HEK293 (cell line): ENCODE measurements around the gene LYZL2.

Experiments
- CTCF ChIA-PET: fragments of 350-600 bp; formaldehyde crosslinking; extraction: SDS; loops from one replicate; lab custom pipeline; 2021; ENCODE audit warnings: antibody characterized with exemption; lab: Yijun Ruan, JAX
- POLR2A ChIA-PET: fragments of 300-600 bp; formaldehyde crosslinking; extraction: SDS; loops from one replicate; lab custom pipeline; 2020; ENCODE audit warnings: antibody characterized with exemption, inconsistent platforms; lab: Yijun Ruan, JAX
- H3K27ac ChIP-seq: fragments of 200-500 bp; sonication (Bioruptor generic); 2 replicates; pipeline ENCODE4 v1.5.1; 2014; ENCODE audit warnings: low read depth, low read length, control low read depth, inconsistent platforms; ENCODE audit errors: extremely low read depth
- H3K36me3 ChIP-seq, 2 experiments: fragments of 200-500 bp in 1 of 2; sonication (Bioruptor generic) in 1 of 2; 1 replicate in 1 of 2; 2 replicates in 1 of 2; pipeline ENCODE4 v1.5.1; 2014 to 2017; ENCODE audit warnings: inconsistent platforms in 2 of 2, low read length in 2 of 2; ENCODE audit not compliant: control insufficient read depth in 2 of 2, insufficient read depth in 1 of 2
- H3K4me1 ChIP-seq: fragments of 200-500 bp; sonication (Bioruptor generic); 2 replicates; pipeline ENCODE4 v1.5.1; 2014; ENCODE audit warnings: mild to moderate bottlenecking, low read length, inconsistent platforms; ENCODE audit not compliant: control insufficient read depth, insufficient read depth
- H3K4me3 ChIP-seq: 2 replicates; pipeline ENCODE4 v1.5.1; 2011; ENCODE audit warnings: low read depth, mild to moderate bottlenecking, control low read depth, low read length, moderate library complexity
- H3K9me3 ChIP-seq: fragments of 200-500 bp; sonication (Bioruptor generic); 2 replicates; pipeline ENCODE4 v1.5.1; 2014; ENCODE audit warnings: low read depth, low read length, inconsistent platforms; ENCODE audit not compliant: control insufficient read depth, insufficient read depth
- GFI1B ChIP-seq: fragments of 450-650 bp; formaldehyde crosslinking; IDR thresholded peaks from 2 replicates; pipeline ENCODE4 v1.5.1; 2016; ENCODE audit warnings: missing biosample characterization, missing genetic modification characterization
- KLF8 ChIP-seq: fragments of 450-650 bp; formaldehyde crosslinking; IDR thresholded peaks from 2 replicates; pipeline ENCODE4 v1.5.1; 2016; ENCODE audit warnings: missing biosample characterization, missing genetic modification characterization
- OVOL3 ChIP-seq: fragments of 450-650 bp; formaldehyde crosslinking; IDR thresholded peaks from 2 replicates; pipeline ENCODE4 v1.5.1; 2016; ENCODE audit warnings: missing biosample characterization, missing genetic modification characterization
- REPIN1 ChIP-seq: fragments of 450-650 bp; formaldehyde crosslinking; IDR thresholded peaks from 2 replicates; pipeline ENCODE4 v1.5.1; 2017; ENCODE audit warnings: missing biosample characterization, missing genetic modification characterization, low read depth
- ZBTB48 ChIP-seq: fragments of 450-650 bp; formaldehyde crosslinking; IDR thresholded peaks from 2 replicates; pipeline ENCODE4 v1.5.1; 2016; ENCODE audit warnings: missing biosample characterization, missing genetic modification characterization
- ZFP37 ChIP-seq: fragments of 450-650 bp; formaldehyde crosslinking; IDR thresholded peaks from 2 replicates; pipeline ENCODE4 v1.5.1; 2016; ENCODE audit warnings: missing biosample characterization, missing genetic modification characterization
- ZNF341 ChIP-seq: fragments of 450-650 bp; formaldehyde crosslinking; IDR thresholded peaks from 2 replicates; pipeline ENCODE4; 2016; ENCODE audit warnings: low read depth, missing biosample characterization, missing genetic modification characterization
- ZNF394 ChIP-seq: fragments of 450-650 bp; formaldehyde crosslinking; IDR thresholded peaks from 2 replicates; pipeline ENCODE4 v1.5.1; 2016; ENCODE audit warnings: missing biosample characterization, missing genetic modification characterization, mild to moderate bottlenecking, moderate library complexity, borderline replicate concordance
- ZNF404 ChIP-seq: fragments of 450-650 bp; formaldehyde crosslinking; IDR thresholded peaks from 2 replicates; pipeline ENCODE4 v1.5.1; 2017; ENCODE audit warnings: missing biosample characterization, missing genetic modification characterization
- ZNF426 ChIP-seq: fragments of 450-650 bp; formaldehyde crosslinking; IDR thresholded peaks from 2 replicates; pipeline ENCODE4 v1.5.1; 2017; ENCODE audit warnings: missing biosample characterization, missing genetic modification characterization, mild to moderate bottlenecking, inconsistent platforms, moderate library complexity
- ZNF558 ChIP-seq: fragments of 450-650 bp; formaldehyde crosslinking; IDR thresholded peaks from 2 replicates; pipeline ENCODE4 v1.5.1; 2016; ENCODE audit warnings: missing biosample characterization, missing genetic modification characterization
- ZNF561 ChIP-seq: fragments of 450-650 bp; IDR thresholded peaks from 2 replicates; pipeline ENCODE4 v1.5.1; 2018; ENCODE audit warnings: missing biosample characterization, missing genetic modification characterization, borderline replicate concordance
- ZNF571 ChIP-seq: fragments of 450-650 bp; formaldehyde crosslinking; IDR thresholded peaks from 2 replicates; pipeline ENCODE4 v1.5.0; 2017; ENCODE audit warnings: missing biosample characterization, missing genetic modification characterization
- TF ChIP-seq, protein P1 (sequence below): fragments of 450-650 bp; formaldehyde crosslinking; IDR thresholded peaks from 2 replicates; pipeline ENCODE4 v1.5.1; 2017; ENCODE audit warnings: missing biosample characterization, missing genetic modification characterization
- TF ChIP-seq, protein P2 (sequence below): fragments of 450-650 bp; formaldehyde crosslinking; IDR thresholded peaks from 2 replicates; pipeline ENCODE4 v1.5.0; 2017; ENCODE audit warnings: missing biosample characterization, missing genetic modification characterization, borderline replicate concordance
- TF ChIP-seq, protein P3 (sequence below): fragments of 450-650 bp; formaldehyde crosslinking; IDR thresholded peaks from 2 replicates; pipeline ENCODE4 v1.5.1; 2016; ENCODE audit warnings: missing biosample characterization, missing genetic modification characterization
- TF ChIP-seq, protein P4 (sequence below): fragments of 450-650 bp; formaldehyde crosslinking; IDR thresholded peaks from 2 replicates; pipeline ENCODE4 v1.5.1; 2016; ENCODE audit warnings: missing biosample characterization, missing genetic modification characterization
- TF ChIP-seq, protein P5 (sequence below): fragments of 450-650 bp; formaldehyde crosslinking; IDR thresholded peaks from 2 replicates; pipeline ENCODE4 v1.5.1; 2016; ENCODE audit warnings: missing biosample characterization, missing genetic modification characterization

The LYZL2 gene

DNA sequence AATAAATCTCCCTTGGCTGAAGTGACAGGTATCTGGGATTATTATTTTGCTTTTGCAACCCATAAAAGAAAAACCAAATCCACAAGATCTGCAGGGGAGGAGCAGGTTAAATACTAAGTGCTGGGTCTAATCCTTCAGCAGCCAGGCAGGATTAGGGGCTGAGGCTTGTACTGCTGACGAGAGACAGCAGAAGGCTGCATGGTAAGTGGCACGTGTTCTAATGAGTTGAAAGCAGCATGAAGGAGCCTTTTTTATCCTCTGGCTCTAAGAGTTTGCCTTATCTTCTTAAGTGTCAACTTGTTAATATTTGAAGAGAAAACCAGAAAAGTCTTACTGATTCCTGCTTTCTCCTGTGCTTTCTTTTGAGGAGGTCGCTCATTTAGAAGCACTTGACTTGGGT is 50.0 kb downstream of the LYZL2 start:
- no peak overlapping the region for H3K4me3 ChIP-seq
- TF ChIP-seq ZBTB48 (tag by site-specific recombination) (no peak), ZNF561 (tag by site-specific recombination) (no peak), GFI1B (tag by site-specific recombination) (no peak), ZFP37 (no peak), KLF8 (tag by site-specific recombination) (no peak), OVOL3 (tag by site-specific recombination) (no peak), ZNF558 (tag by site-specific recombination) (no peak), ZNF404 (tag by site-specific recombination) (no peak), ZNF426 (tag by site-specific recombination) (no peak), ZNF341 (tag by site-specific recombination) (no peak), ZNF394 (tag by site-specific recombination) (no peak), ZNF571 (tag by site-specific recombination) (no peak), REPIN1 (tag by site-specific recombination) (no peak)
- TF ChIP-seq, protein P1, sequence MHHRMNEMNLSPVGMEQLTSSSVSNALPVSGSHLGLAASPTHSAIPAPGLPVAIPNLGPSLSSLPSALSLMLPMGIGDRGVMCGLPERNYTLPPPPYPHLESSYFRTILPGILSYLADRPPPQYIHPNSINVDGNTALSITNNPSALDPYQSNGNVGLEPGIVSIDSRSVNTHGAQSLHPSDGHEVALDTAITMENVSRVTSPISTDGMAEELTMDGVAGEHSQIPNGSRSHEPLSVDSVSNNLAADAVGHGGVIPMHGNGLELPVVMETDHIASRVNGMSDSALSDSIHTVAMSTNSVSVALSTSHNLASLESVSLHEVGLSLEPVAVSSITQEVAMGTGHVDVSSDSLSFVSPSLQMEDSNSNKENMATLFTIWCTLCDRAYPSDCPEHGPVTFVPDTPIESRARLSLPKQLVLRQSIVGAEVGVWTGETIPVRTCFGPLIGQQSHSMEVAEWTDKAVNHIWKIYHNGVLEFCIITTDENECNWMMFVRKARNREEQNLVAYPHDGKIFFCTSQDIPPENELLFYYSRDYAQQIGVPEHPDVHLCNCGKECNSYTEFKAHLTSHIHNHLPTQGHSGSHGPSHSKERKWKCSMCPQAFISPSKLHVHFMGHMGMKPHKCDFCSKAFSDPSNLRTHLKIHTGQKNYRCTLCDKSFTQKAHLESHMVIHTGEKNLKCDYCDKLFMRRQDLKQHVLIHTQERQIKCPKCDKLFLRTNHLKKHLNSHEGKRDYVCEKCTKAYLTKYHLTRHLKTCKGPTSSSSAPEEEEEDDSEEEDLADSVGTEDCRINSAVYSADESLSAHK (tag by site-specific recombination) = no peak
- TF ChIP-seq, protein P2, sequence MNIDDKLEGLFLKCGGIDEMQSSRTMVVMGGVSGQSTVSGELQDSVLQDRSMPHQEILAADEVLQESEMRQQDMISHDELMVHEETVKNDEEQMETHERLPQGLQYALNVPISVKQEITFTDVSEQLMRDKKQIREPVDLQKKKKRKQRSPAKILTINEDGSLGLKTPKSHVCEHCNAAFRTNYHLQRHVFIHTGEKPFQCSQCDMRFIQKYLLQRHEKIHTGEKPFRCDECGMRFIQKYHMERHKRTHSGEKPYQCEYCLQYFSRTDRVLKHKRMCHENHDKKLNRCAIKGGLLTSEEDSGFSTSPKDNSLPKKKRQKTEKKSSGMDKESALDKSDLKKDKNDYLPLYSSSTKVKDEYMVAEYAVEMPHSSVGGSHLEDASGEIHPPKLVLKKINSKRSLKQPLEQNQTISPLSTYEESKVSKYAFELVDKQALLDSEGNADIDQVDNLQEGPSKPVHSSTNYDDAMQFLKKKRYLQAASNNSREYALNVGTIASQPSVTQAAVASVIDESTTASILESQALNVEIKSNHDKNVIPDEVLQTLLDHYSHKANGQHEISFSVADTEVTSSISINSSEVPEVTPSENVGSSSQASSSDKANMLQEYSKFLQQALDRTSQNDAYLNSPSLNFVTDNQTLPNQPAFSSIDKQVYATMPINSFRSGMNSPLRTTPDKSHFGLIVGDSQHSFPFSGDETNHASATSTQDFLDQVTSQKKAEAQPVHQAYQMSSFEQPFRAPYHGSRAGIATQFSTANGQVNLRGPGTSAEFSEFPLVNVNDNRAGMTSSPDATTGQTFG (tag by site-specific recombination) = no peak
- TF ChIP-seq, protein P3, sequence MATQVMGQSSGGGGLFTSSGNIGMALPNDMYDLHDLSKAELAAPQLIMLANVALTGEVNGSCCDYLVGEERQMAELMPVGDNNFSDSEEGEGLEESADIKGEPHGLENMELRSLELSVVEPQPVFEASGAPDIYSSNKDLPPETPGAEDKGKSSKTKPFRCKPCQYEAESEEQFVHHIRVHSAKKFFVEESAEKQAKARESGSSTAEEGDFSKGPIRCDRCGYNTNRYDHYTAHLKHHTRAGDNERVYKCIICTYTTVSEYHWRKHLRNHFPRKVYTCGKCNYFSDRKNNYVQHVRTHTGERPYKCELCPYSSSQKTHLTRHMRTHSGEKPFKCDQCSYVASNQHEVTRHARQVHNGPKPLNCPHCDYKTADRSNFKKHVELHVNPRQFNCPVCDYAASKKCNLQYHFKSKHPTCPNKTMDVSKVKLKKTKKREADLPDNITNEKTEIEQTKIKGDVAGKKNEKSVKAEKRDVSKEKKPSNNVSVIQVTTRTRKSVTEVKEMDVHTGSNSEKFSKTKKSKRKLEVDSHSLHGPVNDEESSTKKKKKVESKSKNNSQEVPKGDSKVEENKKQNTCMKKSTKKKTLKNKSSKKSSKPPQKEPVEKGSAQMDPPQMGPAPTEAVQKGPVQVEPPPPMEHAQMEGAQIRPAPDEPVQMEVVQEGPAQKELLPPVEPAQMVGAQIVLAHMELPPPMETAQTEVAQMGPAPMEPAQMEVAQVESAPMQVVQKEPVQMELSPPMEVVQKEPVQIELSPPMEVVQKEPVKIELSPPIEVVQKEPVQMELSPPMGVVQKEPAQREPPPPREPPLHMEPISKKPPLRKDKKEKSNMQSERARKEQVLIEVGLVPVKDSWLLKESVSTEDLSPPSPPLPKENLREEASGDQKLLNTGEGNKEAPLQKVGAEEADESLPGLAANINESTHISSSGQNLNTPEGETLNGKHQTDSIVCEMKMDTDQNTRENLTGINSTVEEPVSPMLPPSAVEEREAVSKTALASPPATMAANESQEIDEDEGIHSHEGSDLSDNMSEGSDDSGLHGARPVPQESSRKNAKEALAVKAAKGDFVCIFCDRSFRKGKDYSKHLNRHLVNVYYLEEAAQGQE (tag by site-specific recombination) = no peak
- TF ChIP-seq, protein P4, sequence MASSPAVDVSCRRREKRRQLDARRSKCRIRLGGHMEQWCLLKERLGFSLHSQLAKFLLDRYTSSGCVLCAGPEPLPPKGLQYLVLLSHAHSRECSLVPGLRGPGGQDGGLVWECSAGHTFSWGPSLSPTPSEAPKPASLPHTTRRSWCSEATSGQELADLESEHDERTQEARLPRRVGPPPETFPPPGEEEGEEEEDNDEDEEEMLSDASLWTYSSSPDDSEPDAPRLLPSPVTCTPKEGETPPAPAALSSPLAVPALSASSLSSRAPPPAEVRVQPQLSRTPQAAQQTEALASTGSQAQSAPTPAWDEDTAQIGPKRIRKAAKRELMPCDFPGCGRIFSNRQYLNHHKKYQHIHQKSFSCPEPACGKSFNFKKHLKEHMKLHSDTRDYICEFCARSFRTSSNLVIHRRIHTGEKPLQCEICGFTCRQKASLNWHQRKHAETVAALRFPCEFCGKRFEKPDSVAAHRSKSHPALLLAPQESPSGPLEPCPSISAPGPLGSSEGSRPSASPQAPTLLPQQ (tag by site-specific recombination) = no peak
- TF ChIP-seq, protein P5, sequence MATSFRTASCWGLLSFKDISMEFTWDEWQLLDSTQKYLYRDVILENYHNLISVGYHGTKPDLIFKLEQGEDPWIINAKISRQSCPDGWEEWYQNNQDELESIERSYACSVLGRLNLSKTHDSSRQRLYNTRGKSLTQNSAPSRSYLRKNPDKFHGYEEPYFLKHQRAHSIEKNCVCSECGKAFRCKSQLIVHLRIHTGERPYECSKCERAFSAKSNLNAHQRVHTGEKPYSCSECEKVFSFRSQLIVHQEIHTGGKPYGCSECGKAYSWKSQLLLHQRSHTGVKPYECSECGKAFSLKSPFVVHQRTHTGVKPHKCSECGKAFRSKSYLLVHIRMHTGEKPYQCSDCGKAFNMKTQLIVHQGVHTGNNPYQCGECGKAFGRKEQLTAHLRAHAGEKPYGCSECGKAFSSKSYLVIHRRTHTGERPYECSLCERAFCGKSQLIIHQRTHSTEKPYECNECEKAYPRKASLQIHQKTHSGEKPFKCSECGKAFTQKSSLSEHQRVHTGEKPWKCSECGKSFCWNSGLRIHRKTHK (tag by site-specific recombination) = no peak
- H3K36me3 ChIP-seq = no peaks in the 10 kb centered on the region
- H3K4me1 ChIP-seq = no peaks in the 10 kb centered on the region
- H3K27ac ChIP-seq = no peak overlapping the region
- no peaks in the 10 kb centered on the region for H3K9me3 ChIP-seq
- ChIA-PET CTCF (interaction anchor here (0.5 to 4.1 kb wide), 3 partner anchors 12 to 137 kb away, joined by 3 to 37 read pairs (median 4); no protein-coding TSS in a partner anchor), POLR2A (interaction anchor here (0.7 kb wide), 1 partner anchor 502 kb away, joined by 3 read pairs; no protein-coding TSS in a partner anchor)
